Activated CD4-positive, alpha-beta T cell treated with anti-CD3 and anti-CD28 coated beads for 48 hours (primary cell): ENCODE data around the gene DLD.
"Not testable (repeated sequence)": the region's sequence is repeated elsewhere in the genome, so short reads cannot be mapped to it uniquely, and the experiment has no call there.

ENCODE experiments used
- DNase-seq: peaks from one replicate; pipeline ENCODE4 v3.0.0-alpha.2; 2020

Gene DLD

GRCh38 chr7:107917763-107918651, 27.0 kb downstream of the DLD start:
- DNase-seq = no peak

- no peak for DNase-seq
These were observed 28.0 kb downstream of the DLD start for GRCh38 chr7:107918948-107919347.

GRCh38 chr7:107920048-107920772, 29.2 kb downstream of the DLD start:
- DNase-seq = no peak

GRCh38 chr7:107921826-107922225, 30.8 kb downstream of the DLD start:
- DNase-seq = not testable (repeated sequence)

- DNase-seq = no peak
These were observed 31.9 kb downstream of the DLD start for GRCh38 chr7:107922886-107923285.

- DNase-seq = no peak
These were observed 34.0 kb downstream of the DLD start for GRCh38 chr7:107924841-107925504.

GRCh38 chr7:107926481-107926880, 35.5 kb downstream of the DLD start:
- DNase-seq = no peak

- DNase-seq = no peak
These were observed 40.9 kb downstream of the DLD start for GRCh38 chr7:107931740-107932515.

GRCh38 chr7:107932805-107933204, 41.8 kb downstream of the DLD start:
- no peak for DNase-seq

GRCh38 chr7:107933386-107934013, 42.5 kb downstream of the DLD start:
- no peak for DNase-seq

- no peak for DNase-seq
These were observed 44.2 kb downstream of the DLD start for GRCh38 chr7:107934991-107935770.

GRCh38 chr7:107936312-107936711, 45.3 kb downstream of the DLD start:
- no peak for DNase-seq

- no peak for DNase-seq
These were observed 46.5 kb downstream of the DLD start for GRCh38 chr7:107937531-107937930.

GRCh38 chr7:107938456-107939250, 47.7 kb downstream of the DLD start:
- no peak for DNase-seq

- DNase-seq = no peak
These were observed 48.8 kb downstream of the DLD start for GRCh38 chr7:107939573-107940489.

GRCh38 chr7:107940951-107941350, 50.0 kb downstream of the DLD start:
- no peak for DNase-seq

- no peak for DNase-seq
These were observed 52.0 kb downstream of the DLD start for GRCh38 chr7:107943018-107943417.

GRCh38 chr7:107944411-107945169, 53.6 kb downstream of the DLD start:
- DNase-seq = no peak

- no peak for DNase-seq
These were observed 54.3 kb downstream of the DLD start for GRCh38 chr7:107945332-107945731.
